HepG2 (cell line): ENCODE measurements around the gene SLC16A4.

Source experiments
- CHD2 ChIP-seq: IDR thresholded peaks from 2 replicates; pipeline ENCODE4 v1.6.1; 2011; ENCODE audit warnings: low read depth, low read length, improper control_type of control experiment
- CTCF ChIP-seq: sonication (generic); formaldehyde crosslinking; IDR thresholded peaks from 2 replicates; pipeline ENCODE4 v1.5.0; 2020; ENCODE audit warnings: mild to moderate bottlenecking, missing genetic modification reagents, moderate library complexity
- EP300 ChIP-seq, 3 experiments: sonication (generic) in 1 of 3; formaldehyde crosslinking in 1 of 3; IDR thresholded peaks; 2 replicates each; pipeline versions ENCODE4 v1.5.1 to v1.6.1; 2011 to 2020; ENCODE audit warnings: low read depth in 2 of 3, low read length in 2 of 3, borderline replicate concordance in 1 of 3, improper control_type of control experiment in 1 of 3, mild to moderate bottlenecking in 1 of 3, missing genetic modification reagents in 1 of 3, moderate library complexity in 1 of 3
- EZH2 ChIP-seq: conservative IDR thresholded peaks from 2 replicates; pipeline ENCODE4 v1.6.1; 2012; ENCODE audit warnings: mild to moderate bottlenecking, low read depth, low read length, moderate library complexity
- FOXA1 ChIP-seq, 2 experiments: fragments of 450-650 bp in 1 of 2; sonication (generic) in 1 of 2; formaldehyde crosslinking in 1 of 2; IDR thresholded peaks; 2 replicates each; pipeline versions ENCODE4 v1.4.0 to v1.6.1; 2016 to 2020; ENCODE audit warnings: missing genetic modification reagents in 1 of 2
- JUN ChIP-seq: sonication (generic); formaldehyde crosslinking; IDR thresholded peaks from 2 replicates; pipeline ENCODE4 v1.4.0; 2020; ENCODE audit warnings: mild to moderate bottlenecking, missing genetic modification reagents
- MTA3 ChIP-seq: sonication (generic); formaldehyde crosslinking; IDR thresholded peaks from 2 replicates; pipeline ENCODE4 v1.4.0; 2020; ENCODE audit warnings: missing genetic modification reagents
- NFKBIZ ChIP-seq: IDR thresholded peaks from 2 replicates; pipeline ENCODE4 v1.6.1; 2018; ENCODE audit warnings: missing genetic modification reagents, missing compliant biosample characterization
- USF2 ChIP-seq, 2 experiments: sonication (generic) in 1 of 2; formaldehyde crosslinking in 1 of 2; IDR thresholded peaks; 2 replicates each; pipeline versions ENCODE4 v1.5.1 to v1.6.1; 2011 to 2020; ENCODE audit warnings: borderline replicate concordance in 1 of 2, low read depth in 1 of 2, low read length in 1 of 2, mild to moderate bottlenecking in 1 of 2, missing genetic modification reagents in 1 of 2, moderate library complexity in 1 of 2
- ZBTB49 ChIP-seq: sonication (generic); formaldehyde crosslinking; IDR thresholded peaks from 2 replicates; pipeline ENCODE4 v1.4.0; 2020; ENCODE audit warnings: missing genetic modification reagents, borderline replicate concordance
- ZNF747 ChIP-seq: sonication (generic); formaldehyde crosslinking; IDR thresholded peaks from 2 replicates; pipeline ENCODE4 v1.8.1; 2023; ENCODE audit warnings: missing genetic modification reagents, mild to moderate bottlenecking, borderline replicate concordance

GRCh38 chr1:110430901-110431300, 40.1 kb upstream of the SLC16A4 start:
- TF ChIP-seq CHD2 (no peak), NFKBIZ (CRISPR knock-in tag) (no peak), JUN (CRISPR knock-in tag) (no peak), ZBTB49 (CRISPR knock-in tag) (no peak), MTA3 (CRISPR knock-in tag) (no peak), EP300 (IDR thresholded peaks at IDR 0.05; ENCODE audit: low read depth in 2 of 2, low read length in 2 of 2) (no peak), EP300 (CRISPR knock-in tag; IDR thresholded peaks at IDR 0.05; ENCODE audit: borderline replicate concordance) (no peak), FOXA1 (IDR thresholded peaks at IDR 0.05) (no peak), FOXA1 (CRISPR knock-in tag; IDR thresholded peaks at IDR 0.05) (no peak), CTCF (no peak), ZNF747 (no peak), EZH2 (no peak), USF2 (IDR thresholded peaks at IDR 0.05; ENCODE audit: low read depth, low read length) (no peak), USF2 (CRISPR knock-in tag; IDR thresholded peaks at IDR 0.05; ENCODE audit: borderline replicate concordance) (no peak)
